Ovary (tissue), 9 donors: Measurements from ENCODE around the gene CPN2. TPM values are rescaled to one million over a fixed set of nuclear protein-coding genes. Genes with fewer than 3 reads are reported as not detected.

Experiments
- DNase-seq, 5 donors: peaks; one replicate each; pipeline ENCODE4 v3.0.0-alpha.2; 2019 to 2020
- H3K27ac ChIP-seq, 2 donors: fragments of 200-600 bp; one replicate each; pipeline versions ENCODE4 v1.5.1 to v1.8.0; 2019 to 2022
- H3K27me3 ChIP-seq: fragments of 200-600 bp; one replicate; pipeline ENCODE4 v1.8.0; 2022
- H3K36me3 ChIP-seq: fragments of 200-600 bp; sonication (generic); one replicate; pipeline ENCODE4 v1.5.1; 2019
- H3K4me1 ChIP-seq: one replicate; pipeline ENCODE4 v1.8.1; 2013; ENCODE audit warnings: mild to moderate bottlenecking, moderate library complexity; ENCODE audit not compliant: insufficient read depth
- H3K4me3 ChIP-seq: fragments of 200-600 bp; sonication (generic); one replicate; pipeline ENCODE4 v1.5.1; 2017
- H3K9me3 ChIP-seq, 2 donors: fragments of 200-600 bp in 1 of 2; sonication (generic) in 1 of 2; one replicate each; pipeline versions ENCODE4 v1.5.1 to v1.8.1; 2013 to 2019; ENCODE audit warnings: mild to moderate bottlenecking in 1 of 2, moderate library complexity in 1 of 2
- CTCF ChIP-seq, 3 donors: fragments of 450-650 bp in 2 of 3; fragments of 200-600 bp in 1 of 3; IDR thresholded peaks; one replicate each; pipeline versions ENCODE4 v1.5.1 to v1.8.0; 2016 to 2022; ENCODE audit warnings: antibody characterized with exemption in 3 of 3, mild to moderate bottlenecking in 1 of 3
- EP300 ChIP-seq: sonication (generic); formaldehyde crosslinking; IDR thresholded peaks from one replicate; pipeline ENCODE4 v1.6.1; 2017; ENCODE audit warnings: antibody characterized with exemption
- POLR2A ChIP-seq: fragments of 450-650 bp; IDR thresholded peaks from one replicate; pipeline ENCODE4 v1.6.1; 2017; ENCODE audit warnings: antibody characterized with exemption, mild to moderate bottlenecking, moderate library complexity
- WGBS, 3 donors: extraction: QIAGEN DNeasy Blood & Tissue Kit in 1 of 3; methylation state at CpG; one replicate each; pipeline versions ENCODE4 v1.1.5 to v1.1.7; 2013 to 2017; 5-methylcytosine and 5-hydroxymethylcytosine counted together
- intact Hi-C, 4 donors: fragments of 100-400 bp; cut with DNase I; formaldehyde crosslinking; loops; one replicate each; pipeline versions ENCODE4 v1.11.0 to v1.15.1; 2022 to 2023
- polyA plus RNA-seq, 2 donors: library from polyadenylated mRNA; stranded (reverse); fragments of 200-250 nt in 1 of 2; fragments of 350-450 nt in 1 of 2; fragmentation: Illumina TruSeq in 1 of 2; extraction: RNeasy Lipid Tissue Mini Kit (QIAGEN cat#74804) in 1 of 2; gene quantifications; one replicate each; pipeline ENCODE4 v1.2.3, GENCODE V29; 2013 to 2014
- total RNA-seq, 7 donors: library from RNA; depleted of rRNA in 2 of 7; stranded (reverse); fragments of >200 nt in 2 of 7; fragmentation: NEBNext Ultra II Directional in 3 of 7; extraction: Animal tissue kit (Norgen Biotek cat#: 25700) in 3 of 7; gene quantifications; one replicate each; pipeline versions ENCODE4 v1.1.0 to v1.2.4, GENCODE V29; 2016 to 2023
- donor health status: DM: no; HTN: no; CAD: no; lungs with moderate emphysema.
- donor health status: DM: no; HTN: no; CAD: no.
- donor health status: Bipolar disorder and iron deficiency.
- donor health status: DM: yes; HTN: yes; CAD: no.
- donor health status: DM: no; HTN: no; CAD: no.
- donor health status: DM: yes; HTN: yes; CAD: no.

Gene CPN2
- total and polyA plus RNA-seq, 9 donors = 0.18 to 1.6 TPM; not detected in 7

GRCh38 chr3:194364314-194364651, 13.2 kb upstream of the CPN2 start:
- Histone ChIP-seq H3K36me3 (no peaks in the 10 kb centered on the region), H3K27me3 (no peaks in the 10 kb centered on the region), H3K4me3 (no peak overlapping the region), H3K4me1 (peaks cover 3% of the 10 kb centered on the region), H3K9me3 (no peaks in the 10 kb centered on the region), H3K27ac (no peak overlapping the region)
- intact Hi-C loops = no loop called here
- no peak for DNase-seq
- TF ChIP-seq EP300 = no peak
- TF ChIP-seq CTCF (IDR thresholded peaks at IDR 0.05) = no peak
- TF ChIP-seq POLR2A = no peak
- 69 to 91% (median 69%) methylated on average over 3 of the region's 3 CpGs for WGBS, 3 donors

- Histone ChIP-seq H3K9me3 (no peaks in the 10 kb centered on the region), H3K27ac (no peak overlapping the region), H3K4me1 (peaks cover 13% of the 10 kb centered on the region), H3K4me3 (no peak overlapping the region), H3K27me3 (no peaks in the 10 kb centered on the region), H3K36me3 (no peaks in the 10 kb centered on the region)
- TF ChIP-seq CTCF (IDR thresholded peaks at IDR 0.05) = no peak
- no peak for TF ChIP-seq EP300
- TF ChIP-seq POLR2A = no peak
- DNase-seq = no peak
- WGBS, 3 donors = 86 to 92% (median 90%) methylated on average over 18 of the region's 18 CpGs
- intact Hi-C loops = no loop called here
Measured at GRCh38 chr3:194360568-194360967, 9.4 kb upstream of the CPN2 start.

DNA sequence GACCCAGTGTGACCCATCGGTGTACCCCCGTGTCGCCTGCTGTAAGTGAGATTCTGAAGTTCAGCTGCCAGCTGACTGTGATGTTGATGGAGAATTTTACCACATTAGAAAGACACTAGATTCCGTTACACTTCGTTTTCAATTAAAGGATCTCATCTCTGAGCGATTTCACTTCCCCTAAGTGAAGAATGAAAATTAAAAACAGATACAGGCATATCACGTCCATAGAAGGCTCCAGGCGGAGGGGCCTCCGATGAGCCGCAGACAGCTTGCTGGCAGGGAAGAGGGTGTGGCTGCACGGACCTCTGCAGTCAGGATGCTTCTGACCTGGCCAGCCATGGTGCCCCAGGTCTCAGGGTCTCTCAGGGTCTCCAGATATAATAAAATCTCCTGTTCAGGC, 6.6 kb upstream of the CPN2 start:
- Histone ChIP-seq H3K36me3 (no peaks in the 10 kb centered on the region), H3K27me3 (no peaks in the 10 kb centered on the region), H3K4me3 (no peak overlapping the region), H3K9me3 (no peaks in the 10 kb centered on the region), H3K27ac (no peak overlapping the region), H3K4me1 (peaks cover 12% of the 10 kb centered on the region)
- TF ChIP-seq CTCF (IDR thresholded peaks at IDR 0.05) (no peak), EP300 (no peak), POLR2A (no peak)
- intact Hi-C loops = no loop called here
- DNase-seq = no peak
- 84 to 89% (median 88%) methylated on average over 11 of the region's 11 CpGs for WGBS, 3 donors

- Histone ChIP-seq H3K9me3 (no peaks in the 10 kb centered on the region), H3K27me3 (no peaks in the 10 kb centered on the region), H3K27ac (peak overlapping the region in 1 of 2 donors; percentile 45), H3K4me1 (peaks cover 12% of the 10 kb centered on the region), H3K36me3 (no peaks in the 10 kb centered on the region), H3K4me3 (no peak overlapping the region)
- DNase-seq = peak; percentile 62 to 84 (median 70)
- WGBS, 3 donors = 8 to 20% (median 19%) methylated on average over 7 of the region's 7 CpGs
- intact Hi-C loops = no loop called here
- no peak for TF ChIP-seq EP300
- no peak for TF ChIP-seq CTCF (IDR thresholded peaks at IDR 0.05)
- no peak for TF ChIP-seq POLR2A
Measured at GRCh38 chr3:194355379-194355778, 4.3 kb upstream of the CPN2 start.

GRCh38 chr3:194354315-194354714, 3.2 kb upstream of the CPN2 start:
- no peaks in the 10 kb centered on the region for H3K27me3 ChIP-seq
- H3K9me3 ChIP-seq = no peaks in the 10 kb centered on the region
- no peak overlapping the region for H3K4me3 ChIP-seq
- TF ChIP-seq POLR2A (no peak), CTCF (IDR thresholded peaks at IDR 0.05) (no peak), EP300 (no peak)
- peaks cover 12% of the 10 kb centered on the region for H3K4me1 ChIP-seq
- H3K36me3 ChIP-seq = no peaks in the 10 kb centered on the region
- WGBS, 3 donors = 65 to 80% (median 71%) methylated on average over 2 of the region's 2 CpGs
- intact Hi-C loops = no loop called here
- H3K27ac ChIP-seq = no peak overlapping the region
- no peak for DNase-seq
